ENCODE data around the gene ANKRD31.

The ANKRD31 gene

DNA sequence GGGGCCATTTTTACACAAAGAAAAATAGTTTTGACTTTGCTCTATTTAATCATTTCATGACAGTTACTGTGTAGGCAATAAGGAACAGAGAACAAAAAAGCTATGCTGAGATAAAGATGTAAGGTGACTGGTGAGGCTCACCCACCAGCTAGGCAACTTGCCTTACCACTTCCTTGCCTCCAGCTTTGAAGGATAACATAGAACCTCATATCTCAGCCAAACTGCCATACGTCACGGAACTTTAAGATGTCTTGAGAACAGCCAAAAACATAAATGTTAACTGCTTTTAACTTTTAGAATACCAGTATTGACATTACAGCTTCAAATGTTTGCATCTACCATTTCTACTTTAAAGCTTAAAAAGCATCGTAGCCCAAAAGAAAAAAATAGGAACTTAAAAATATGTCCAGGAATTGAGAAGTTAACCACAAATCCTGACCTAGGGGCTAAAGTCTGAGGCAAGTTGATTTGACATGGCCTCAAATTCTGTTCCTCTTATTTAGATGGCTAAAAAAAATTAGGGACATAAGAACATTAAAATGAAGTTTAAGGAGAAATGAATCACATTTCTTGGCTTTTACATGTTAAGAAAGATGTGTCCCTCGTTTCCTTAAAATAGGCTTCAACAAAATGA lies 176.6 kb downstream of the ANKRD31 start:
- DNase-seq (ENCODE audit: low spot score): no peak

DNA sequence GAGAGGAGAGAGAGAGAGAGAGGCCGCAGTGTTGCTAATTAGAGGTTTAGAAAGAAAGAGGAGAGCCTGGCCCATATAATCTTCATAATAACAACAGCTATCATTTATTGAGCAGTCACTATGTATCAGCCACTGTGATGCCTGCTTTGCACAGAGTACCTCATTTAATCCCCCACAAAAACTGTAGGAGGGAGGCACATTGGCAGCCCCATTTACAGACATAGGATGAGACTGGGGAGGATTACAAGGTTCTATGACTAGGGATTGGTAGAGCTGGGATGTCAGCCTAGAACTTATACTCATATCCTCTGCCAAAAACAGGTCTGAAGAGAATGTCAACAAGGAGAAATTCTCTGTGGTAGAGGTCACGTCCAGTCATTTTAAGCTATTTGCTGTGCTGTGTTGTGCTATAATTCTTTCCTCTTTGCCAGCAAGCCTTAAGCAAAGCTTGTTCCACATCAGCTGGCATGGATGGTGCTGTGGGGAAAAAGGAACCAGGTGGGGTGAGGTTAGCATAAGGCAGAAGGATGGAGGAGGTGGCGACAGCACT lies 177.6 kb downstream of the ANKRD31 start:
- no peak for DNase-seq (ENCODE audit: low spot score)

DNA sequence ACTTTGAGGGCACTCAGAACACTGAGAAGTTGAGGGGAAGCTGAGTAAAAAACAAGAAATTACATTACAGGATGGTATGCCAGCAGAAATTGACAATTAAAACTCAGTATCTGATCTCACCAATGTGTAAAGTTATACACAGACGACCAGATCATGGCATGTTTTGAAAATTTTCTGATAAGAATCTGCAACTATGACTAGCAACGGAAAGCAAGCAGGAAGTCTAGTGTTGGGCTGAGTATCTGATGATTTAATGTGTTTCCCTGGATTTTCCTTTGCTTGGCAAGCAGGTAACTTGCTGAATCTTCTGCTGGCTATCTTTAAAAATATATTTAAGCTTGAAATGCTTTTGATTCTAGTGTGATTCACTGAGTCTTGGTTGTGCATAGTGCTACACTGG lies 179.1 kb downstream of the ANKRD31 start:
- DNase-seq (ENCODE audit: low spot score): no peak

DNA sequence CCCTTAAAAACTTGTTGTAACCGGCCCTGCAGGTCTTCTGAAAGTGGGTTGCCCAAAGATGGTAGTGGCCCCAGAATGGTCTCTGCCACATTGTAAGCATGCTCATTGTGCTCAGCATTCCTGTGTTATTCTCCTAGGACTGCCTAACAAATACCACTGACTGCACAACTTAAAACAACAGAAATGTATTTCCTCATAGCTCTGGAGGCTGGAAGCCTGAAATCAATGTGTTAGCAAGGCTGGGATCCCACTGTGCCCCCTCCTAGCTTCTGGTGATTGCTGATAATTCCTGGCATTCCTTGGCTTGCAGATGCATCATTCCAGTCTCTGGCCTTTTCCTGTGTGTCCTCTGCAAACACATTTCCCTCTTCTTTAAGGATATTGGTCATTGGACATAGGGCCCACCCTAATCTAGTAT lies 180.9 kb downstream of the ANKRD31 start:
- DNase-seq (ENCODE audit: low spot score): no peak

DNA sequence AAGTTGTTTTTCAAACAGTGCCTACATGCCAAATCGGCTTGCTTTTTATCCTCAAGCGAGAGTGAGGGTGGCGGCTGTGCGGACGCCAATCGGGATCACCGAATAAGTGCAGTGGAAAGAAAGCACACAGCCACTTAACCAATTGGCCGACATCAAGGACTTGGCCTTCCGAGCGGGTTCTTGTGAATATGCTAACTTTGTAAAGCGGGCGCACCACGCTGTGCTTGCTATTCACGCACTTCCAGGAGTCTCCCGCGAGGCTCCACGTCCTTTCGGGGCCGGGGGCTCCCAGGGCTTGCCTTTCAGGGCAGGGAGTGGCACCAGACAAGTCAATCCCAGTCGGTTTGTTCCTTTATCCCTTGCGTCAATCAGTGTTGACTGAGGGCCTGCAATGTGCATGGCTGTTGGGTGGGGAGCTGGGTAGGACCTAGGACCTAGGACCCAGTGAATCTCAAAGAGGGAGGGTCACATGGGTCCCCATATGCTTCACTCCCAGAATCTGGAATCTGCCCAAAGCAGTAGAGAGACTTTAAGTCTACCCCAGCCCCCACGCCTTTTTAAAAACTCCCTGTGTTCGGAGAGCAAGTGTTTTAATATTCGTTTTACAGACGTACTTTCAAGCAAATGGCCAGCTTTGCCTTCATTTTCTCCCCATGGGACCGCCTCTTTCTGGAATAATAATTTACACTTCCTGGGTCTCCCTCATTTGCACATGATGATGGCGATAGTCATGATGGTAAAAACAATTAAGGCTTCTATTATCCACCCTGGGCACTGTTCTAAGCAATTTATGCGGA lies 182.3 kb downstream of the ANKRD31 start:
- no peak for DNase-seq (ENCODE audit: low spot score)

DNA sequence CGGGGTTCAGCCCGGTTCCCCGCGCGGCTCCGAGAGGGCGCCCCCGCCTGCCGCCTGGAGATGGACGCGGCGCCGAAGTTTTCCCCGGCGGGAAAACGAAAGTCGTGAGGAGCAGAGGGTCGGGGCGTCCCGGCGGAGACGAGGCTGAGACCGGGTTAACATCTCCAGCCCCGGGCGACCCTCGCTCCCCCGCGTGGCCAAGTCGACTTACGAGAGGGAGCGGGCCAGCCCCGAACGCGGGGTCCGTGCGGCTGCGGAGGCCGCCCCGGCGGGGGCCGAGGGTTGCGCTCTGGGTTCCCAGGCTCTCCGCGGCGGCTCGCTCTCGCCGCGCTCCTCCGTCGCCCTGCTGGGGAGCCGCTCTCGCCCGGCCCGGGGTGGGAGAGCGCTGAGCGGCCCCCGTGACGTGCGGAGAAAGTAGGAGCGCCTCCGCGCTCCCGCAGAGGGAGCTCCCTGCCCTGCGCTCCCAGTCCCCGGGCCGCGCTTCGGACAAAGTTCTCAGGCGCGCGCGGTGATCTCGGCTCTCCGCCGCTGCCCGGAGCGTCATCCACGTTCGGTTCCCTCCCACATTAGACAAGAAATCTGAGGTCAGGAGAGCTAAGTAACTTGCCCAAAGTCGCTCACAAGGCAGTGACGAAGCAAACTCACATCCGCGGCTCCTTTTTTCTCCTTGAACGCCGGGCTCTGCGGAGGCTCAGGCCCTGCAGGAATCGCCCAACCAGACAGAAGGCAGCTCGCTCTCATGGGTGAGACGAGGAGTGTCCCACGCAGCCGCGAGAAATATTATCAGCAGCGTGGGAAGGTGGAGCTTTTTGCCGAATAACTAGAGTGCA lies 183.2 kb downstream of the ANKRD31 start:
- DNase-seq (ENCODE audit: low spot score): no peak

DNA sequence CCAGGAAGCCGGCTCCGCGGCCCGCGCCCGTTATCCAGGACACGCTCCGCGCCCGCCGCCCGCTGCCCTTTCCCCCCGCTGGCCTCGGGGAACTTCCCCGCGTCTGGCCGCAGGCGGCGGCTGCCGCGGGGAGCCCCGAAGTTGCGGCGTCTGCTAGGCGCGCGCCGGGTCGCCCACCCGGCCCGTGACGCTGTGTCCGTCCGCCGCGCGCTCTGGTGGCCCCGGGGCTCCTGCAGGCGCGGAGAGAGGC lies 183.7 kb downstream of the ANKRD31 start:
- DNase-seq (ENCODE audit: low spot score): no peak

DNA sequence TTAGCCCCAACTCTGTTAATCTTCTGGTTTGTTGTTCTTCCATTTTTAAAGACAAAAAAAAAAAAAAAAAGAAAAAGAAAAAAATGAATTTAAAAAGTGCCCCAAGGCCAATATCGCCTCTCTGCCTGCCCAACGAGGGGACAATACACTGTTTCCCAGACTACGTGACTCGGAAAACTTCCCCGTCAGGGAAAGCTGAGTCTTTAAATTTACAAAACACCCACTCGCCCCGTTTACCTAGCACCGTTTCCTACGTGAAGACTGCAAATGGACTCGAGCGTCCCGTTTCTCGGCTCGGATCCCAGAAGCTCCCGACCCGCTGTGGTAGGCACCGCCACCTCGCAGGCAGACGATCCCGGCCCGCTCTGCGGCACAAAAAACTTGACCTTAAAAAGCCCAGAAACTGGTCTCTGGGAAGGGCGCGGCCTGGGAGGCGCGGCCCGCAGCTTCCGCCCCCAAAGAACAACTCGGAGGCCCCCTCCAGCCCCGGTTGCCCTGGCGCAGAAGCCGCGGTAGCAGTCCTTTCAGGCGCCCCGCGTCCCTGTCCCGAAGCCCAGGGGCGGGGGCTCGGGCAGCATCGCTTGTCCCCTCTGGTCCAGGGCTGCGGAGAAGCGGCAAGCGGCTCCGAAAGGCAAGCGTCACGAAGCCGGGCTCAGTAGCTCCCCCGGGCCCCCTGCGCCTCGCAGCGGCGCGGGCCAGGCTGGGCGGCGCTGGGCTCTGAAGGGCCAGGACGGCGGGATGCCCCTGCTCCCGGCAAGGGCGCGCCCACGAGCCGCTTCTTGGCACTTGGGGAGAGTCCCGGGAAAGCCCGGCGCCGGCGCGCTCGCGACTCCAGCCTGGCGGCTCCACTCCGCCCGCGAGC lies 184.3 kb downstream of the ANKRD31 start, which contains the start of gene GCNT4:
TSS of gene GCNT4 (minus strand) at position 367 of the 862 bp plus-strand sequence. CDS start 22,521 bp downstream, outside the sequence.
- DNase-seq (ENCODE audit: low spot score): no peak

DNA sequence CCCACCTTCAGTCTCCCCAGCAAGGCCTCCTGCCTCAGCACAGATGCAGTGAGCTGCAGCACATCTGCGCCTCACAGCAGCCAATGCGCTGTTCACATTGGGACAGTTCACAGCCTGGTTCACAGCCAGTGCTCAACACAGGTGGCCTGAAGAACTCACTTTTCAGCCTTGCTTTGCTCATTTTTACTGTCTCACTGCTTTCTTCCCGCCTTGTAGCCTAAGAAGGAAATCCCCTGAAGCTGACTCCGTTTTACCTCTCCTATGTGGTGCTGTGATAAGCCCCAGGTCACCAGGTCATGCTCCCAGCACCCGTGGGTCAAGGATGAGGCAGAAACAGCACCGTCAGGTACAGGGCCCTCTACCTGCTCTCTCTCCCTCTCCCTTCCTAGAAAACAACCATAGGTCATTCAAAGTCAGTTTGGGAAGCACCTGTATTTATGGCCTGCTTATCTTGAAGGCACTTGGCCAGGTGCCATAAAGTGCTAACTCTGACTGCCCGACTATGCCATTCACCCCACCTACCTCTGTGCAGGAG lies 185.4 kb downstream of the ANKRD31 start:
- peak; percentile 5 for DNase-seq (ENCODE audit: low spot score)

DNA sequence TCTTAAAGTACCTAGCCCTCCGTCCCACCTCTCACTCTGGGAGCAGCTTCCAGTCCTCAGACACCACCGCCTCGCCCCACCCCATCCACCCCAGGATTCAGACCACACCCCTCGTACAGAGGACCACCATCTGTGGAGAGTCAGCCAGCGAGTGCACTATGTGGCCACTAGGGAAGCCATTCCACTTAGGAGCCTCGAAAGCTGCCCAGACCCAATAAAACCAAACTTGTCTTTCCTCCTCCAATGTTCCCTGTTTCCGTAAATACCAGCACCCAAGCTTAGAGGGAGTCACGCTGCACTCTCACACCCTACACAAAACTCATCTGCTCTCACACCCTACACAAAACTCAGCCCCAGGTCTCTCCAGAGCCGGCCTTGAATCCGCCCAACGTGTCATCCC lies 186.3 kb downstream of the ANKRD31 start:
- DNase-seq (ENCODE audit: low spot score): no peak

DNA sequence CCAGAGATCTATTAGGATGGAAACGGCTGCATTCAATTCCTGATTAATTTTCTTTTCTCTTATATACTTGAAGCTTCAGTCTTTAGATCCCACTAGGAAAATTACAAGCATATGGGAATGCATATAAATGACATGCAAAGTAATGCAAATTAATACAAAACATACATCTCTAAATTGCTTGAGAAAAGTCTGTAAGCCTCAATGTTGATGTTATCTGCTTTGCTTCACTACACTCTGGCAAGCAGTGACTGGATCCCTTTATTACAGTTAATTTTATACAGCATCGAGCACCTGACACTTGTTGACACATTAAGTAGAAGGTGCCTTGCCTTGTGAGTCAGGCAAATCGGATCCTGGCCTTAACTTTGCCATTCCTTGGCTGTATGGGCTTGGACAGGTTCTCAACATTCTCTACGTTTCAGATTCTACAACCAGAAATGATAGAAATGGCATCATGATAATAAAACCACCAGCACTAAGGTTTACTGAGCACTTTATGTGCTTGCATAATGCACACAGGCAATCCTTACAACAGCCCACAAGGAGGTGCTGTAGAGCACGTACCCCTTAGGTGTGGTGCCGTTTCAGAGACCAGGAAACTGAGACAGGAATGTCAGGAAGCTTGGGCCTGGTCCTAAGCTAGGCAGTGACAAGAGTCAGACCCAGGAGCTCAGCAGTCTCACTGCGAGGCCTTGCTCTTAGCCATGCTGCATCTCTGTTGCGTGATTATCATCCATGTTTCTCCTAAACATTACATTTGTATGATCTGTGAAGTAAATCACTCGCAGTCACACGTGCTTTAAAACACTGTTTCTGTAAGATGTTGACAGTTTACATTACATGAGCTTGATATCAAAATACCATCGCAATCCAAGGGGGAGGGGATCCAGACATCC lies 187.0 kb downstream of the ANKRD31 start:
- DNase-seq (ENCODE audit: low spot score): peak; percentile 44

DNA sequence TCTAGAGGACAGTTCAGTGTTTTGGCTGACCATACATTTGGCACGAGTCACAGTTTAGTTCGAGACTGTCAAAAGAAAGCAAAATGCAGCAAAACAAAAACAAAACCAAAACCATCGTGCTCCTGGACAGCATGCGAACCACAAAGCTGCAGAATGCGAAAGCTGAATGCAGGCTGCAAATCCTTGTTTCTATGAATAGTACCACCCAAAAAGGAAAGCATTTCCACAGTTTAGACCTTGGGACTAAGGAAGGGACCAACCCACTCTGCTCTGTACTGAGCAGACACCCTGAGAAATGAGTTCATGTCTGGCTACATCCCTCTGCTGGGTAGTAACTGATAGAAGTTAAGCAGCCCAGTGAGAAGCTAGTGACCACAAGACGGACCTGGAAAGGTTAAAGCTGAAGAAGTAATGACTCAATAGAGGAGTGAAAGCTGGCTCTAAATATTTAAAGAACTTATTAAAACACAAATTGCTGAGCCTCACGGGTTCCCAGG lies 188.2 kb downstream of the ANKRD31 start:
- no peak for DNase-seq (ENCODE audit: low spot score)

DNA sequence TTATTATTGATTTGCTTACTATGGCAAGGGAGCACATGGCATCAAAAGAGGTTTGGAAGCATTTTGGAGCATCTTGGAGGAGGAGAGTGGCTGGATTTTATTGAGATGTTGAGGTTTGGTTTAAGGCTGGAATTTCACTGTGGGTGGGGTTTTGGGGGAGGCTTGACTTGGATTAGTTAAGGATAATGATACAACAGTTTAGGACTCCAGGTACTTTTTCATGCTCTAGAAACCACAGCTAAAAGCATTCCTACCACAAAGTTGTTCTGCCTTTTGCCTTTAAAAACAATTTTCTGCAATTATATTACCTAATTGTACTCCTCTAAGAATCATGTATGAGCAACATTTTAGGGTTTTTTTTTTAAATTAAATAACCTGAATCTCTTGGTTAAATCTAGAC lies 189.3 kb downstream of the ANKRD31 start:
- no peak for DNase-seq (ENCODE audit: low spot score)

DNA sequence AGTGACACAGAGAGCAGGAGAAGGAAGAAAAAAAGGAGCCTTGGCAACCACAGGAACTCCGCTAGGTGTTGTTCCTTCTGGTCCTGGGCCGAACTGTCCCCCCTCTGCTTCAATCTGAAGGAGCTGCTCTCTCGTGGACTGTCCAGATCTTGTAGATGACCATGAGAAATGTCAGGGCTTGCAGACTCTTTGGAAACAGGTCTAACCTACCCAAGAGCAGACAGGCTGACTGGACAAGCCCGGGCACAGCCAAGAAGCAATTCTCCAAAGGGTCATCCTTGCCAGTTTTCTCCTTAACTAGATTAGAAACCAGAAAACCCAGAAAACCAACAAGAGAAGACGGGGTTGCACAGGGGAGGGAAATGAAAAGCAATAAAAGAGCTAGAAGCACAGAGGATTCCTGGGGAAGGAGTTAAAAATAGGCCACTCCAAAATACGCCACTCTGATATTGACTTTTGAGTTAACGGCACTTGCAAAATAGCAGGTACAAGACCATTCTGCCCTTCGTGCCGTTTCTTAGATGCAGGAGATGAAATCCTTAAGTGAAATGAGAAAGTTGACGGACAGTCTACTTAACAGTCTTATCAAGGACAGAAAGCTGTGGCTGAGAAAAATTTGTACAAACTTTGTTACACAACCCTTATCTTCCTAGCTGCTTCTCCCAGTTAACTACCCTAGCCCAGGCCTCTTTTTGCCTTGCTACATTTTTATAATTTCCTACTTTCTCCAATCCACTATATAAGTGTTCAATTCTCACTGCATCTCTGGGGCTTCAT lies 190.1 kb downstream of the ANKRD31 start:
- DNase-seq (ENCODE audit: low spot score): no peak

DNA sequence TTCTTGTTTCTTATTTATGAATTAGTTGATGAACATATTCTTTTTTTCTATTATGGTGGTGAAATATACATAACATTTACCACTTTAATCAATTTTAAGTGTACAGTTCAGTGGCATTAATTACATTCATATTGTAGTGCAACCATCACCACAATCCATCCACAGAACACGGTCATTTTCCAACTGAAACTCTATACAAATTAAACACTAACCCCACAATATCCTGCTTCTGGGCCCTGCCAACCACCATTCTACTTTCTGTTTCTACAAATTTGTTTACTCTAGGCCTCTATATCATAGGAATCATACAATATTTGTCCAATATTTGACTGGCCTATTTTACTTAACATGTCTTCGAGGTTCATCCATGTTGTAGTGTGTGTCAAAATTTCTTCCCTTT lies 191.6 kb downstream of the ANKRD31 start:
- no peak for DNase-seq (ENCODE audit: low spot score)

DNA sequence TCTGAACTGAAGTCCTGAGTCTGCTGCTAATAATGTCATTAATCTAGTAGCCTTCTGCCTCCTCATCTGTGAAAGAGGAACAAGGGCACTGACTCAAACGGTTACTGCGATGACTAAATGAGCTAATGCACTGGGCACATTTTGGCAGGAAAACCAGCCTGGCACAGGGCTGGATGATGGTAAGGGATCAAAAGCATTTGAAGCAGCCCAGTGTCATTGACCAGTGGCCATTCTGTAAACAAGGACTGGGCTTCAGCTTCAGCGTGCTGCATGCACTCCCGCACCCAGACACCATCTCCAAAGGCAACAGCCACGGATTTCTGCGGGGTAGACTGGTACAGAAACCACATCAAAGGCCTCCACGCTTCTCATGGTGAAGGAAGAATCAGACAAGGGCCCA lies 192.3 kb downstream of the ANKRD31 start:
- no peak for DNase-seq (ENCODE audit: low spot score)

DNA sequence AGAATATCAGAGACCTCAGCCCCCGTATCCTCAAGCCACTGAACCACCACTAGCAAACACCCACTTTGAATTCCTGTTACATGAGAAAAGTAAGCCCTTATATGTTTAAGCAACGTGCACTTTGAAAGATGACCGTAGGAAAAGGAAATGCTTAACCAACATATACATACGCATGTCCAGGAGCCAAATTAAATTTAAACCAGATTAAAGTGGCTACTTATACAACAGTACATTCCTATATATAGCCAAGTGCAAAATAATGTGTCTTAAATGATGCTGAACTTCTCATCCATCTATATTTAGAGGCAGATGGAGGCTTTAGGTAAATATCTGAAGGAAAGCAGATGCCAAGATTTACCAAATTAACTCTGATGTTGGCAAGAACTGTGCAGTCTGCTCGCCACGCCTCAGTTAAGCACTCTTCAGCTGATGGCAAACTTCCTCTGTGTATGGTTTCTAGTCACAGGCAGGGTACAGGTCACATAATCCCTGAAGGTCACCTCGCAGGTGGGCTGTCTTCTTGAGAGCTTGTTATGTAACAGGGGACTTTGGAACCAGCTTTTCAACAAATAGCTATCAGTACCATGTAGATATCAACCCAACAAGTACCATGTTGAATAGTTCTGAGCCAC lies 192.9 kb downstream of the ANKRD31 start:
- DNase-seq (ENCODE audit: low spot score): no peak

DNA sequence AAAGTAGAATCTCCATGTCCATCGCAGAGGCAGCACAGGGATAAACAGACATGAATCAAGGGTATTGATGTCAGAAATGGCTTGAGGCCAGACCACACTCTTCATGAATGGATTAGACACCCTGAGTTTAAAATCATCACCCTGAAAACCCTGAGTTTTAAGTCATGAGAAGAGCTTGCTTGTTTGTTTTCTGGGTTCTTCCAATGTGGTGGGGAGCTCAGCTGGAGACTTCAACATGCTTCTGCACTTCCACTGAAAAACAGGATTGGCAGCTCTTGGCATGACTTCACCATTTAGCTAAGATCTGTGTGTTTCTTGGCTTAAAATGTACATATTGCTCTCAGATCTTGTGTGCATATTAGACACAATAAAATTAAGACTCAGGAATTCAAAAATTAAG lies 194.2 kb downstream of the ANKRD31 start:
- no peak for DNase-seq (ENCODE audit: low spot score)

DNA sequence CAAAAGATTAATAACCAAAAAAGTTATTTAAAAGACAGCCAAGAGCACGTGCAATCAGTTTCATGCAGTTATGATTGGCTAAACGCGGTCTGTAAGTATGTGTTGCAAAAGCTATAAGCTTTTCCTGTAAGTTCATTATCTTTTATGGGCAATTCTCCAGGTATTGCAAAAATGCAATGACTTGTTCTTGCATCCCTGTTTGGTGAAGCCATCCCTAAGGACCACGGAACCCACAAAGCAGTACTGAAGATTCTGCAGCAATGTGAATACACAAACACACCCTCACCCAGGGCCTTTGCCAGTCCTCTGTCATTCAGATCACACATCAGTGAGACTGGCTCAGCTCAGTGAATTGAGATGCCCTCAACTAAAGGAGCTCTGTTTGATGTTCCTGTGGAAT lies 195.7 kb downstream of the ANKRD31 start:
- no peak for DNase-seq (ENCODE audit: low spot score)

Measured in hematopoietic multipotent progenitor cell treated with erythropoietin and hydrocortisone succinate and interleukin-3 and kit ligand, for 15 days (in vitro differentiated cells).